AG09309 (cell line): ENCODE measurements around the gene XRCC5.

ENCODE experiments used
- DNase-seq: peaks from one replicate; pipeline ENCODE4 v3.0.0-alpha.2; 2010; ENCODE audit warnings: low read depth
- H3K4me3 ChIP-seq: 2 replicates; pipeline ENCODE4 v1.5.1; 2011; ENCODE audit warnings: mild to moderate bottlenecking, low read depth, low read length, moderate library complexity; ENCODE audit not compliant: control insufficient read depth
- CTCF ChIP-seq: IDR thresholded peaks from 2 replicates; pipeline ENCODE4 v1.5.1; 2011; ENCODE audit warnings: mild to moderate bottlenecking, low read depth, low read length, inconsistent platforms; ENCODE audit not compliant: insufficient read depth, control insufficient read depth; ENCODE audit errors: missing control alignments

Gene XRCC5

DNA sequence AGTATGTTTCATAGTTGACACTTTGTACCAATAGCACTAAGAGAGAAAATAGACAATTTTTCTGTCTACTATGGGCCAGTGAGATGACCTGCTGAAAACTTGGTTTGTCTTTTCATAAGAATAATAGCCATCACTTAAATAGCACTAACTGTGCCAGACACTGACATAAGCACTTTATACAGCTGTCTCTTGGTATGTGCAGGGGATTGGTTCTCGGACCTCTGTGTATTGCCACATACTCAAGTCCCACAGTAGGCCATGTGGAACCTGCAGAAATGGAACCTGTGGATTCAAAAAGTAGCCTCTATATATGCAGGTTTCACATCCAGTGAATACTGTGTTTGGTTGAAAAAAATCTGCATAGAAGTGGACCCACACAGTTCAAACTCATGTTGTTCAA lies 126.7 kb downstream of the XRCC5 start:
- H3K4me3 ChIP-seq = no peak overlapping the region
- no peak for TF ChIP-seq CTCF
- DNase-seq = no peak

DNA sequence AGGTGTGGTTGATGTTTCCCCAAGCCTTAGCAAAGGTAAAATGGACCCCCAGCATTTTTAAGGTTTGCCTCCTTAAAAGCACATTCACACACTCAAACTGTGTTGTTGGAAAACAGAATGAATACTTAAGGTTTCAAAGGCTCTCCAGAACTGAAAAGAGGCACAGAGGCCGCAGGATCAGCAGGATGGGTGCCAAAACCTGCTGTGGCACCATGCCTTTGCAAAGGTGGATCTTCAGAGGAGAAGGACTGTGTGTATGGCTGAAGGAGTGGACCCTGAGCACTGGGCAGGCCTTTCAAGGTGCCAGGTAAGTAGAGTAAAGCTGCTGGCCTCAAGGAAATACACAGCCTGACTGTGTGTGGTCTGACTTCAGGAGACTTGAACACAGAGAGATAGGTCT lies 127.3 kb downstream of the XRCC5 start:
- DNase-seq = no peak

DNA sequence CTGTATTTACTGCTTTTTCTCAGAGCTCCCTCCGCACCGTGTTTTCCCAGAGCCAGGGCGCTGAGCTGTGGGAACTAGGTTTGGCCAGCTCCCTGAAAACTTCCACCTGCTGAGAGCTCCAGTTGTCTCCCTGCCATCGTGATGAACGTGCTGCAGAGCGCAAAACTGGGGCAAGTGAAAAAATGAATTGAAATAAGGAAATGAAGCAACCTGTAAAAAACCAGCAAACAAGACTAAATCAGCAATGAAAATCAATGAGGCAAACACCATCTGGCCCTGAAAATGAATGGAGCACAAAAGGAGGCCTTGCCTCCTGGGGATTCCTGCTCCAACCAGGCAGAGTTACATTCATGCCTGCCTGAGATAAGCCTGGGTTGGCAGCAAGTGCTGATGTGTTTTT lies 133.2 kb downstream of the XRCC5 start:
- no peak overlapping the region for H3K4me3 ChIP-seq
- no peak for TF ChIP-seq CTCF
- DNase-seq = no peak

More for the DNA sequence above, 127.3 kb downstream of the XRCC5 start:
- no peak for TF ChIP-seq CTCF
- H3K4me3 ChIP-seq = no peak overlapping the region

DNA sequence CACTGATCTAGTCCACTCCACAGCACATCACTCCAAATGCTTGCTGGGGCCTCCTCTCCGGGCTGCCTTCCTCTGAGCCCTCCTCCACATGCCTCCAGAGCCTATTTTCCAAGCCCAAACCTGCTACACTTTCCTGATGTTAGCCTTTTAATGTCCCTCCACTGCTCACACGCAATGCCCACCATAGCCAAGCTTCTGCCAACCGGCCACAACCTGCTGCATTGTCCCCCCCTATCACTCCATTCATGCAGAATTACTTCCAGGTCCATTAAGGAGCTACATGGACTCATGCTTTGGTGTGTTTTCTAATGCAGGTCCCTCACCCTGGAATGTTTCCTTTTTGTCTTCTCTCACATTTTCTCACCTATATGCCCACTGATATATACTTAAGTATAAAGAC lies 133.9 kb downstream of the XRCC5 start:
- TF ChIP-seq CTCF = no peak
- no peak overlapping the region for H3K4me3 ChIP-seq
- no peak for DNase-seq

DNA sequence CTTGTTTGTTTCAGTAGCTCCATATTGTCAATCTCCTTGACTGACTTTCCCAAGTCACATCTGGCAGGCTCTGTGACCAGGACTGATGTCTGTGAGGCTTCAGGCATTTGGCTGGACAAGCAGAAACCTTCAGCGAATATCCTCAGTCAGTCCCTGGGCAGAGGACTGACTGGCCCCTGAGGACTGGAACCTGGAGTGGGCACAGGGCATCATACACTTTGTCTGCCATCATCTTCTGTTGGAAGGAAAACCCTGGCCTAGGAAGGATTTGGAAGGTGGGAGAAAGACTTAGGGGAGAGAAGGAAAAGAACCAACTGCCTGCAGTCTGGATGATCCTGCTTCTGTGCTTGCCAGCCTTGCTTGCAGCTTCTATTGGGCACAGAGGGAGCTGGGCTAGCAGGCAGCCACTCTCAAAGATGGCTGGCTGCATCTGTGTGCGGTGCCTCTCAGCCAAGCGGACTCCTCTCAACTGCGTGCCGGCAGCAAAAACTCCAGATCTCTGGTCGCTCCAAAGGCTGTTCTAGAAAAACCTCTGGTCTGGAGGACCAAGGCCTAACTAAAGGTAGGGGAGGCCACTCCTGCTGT lies 136.3 kb downstream of the XRCC5 start:
- no peak for TF ChIP-seq CTCF
- DNase-seq = no peak
- no peak overlapping the region for H3K4me3 ChIP-seq

GRCh38 chr2:216246766-216247165 lies 137.6 kb downstream of the XRCC5 start:
- no peak overlapping the region for H3K4me3 ChIP-seq
- TF ChIP-seq CTCF = no peak
- no peak for DNase-seq
